HCT116 (cell line): ENCODE data around the gene ZNF763.

Source experiments
- CEBPB ChIP-seq: IDR thresholded peaks from 2 replicates; pipeline ENCODE4 v1.6.1; 2012; ENCODE audit warnings: low read depth
- EZH2 ChIP-seq: fragments of 200-600 bp; sonication (generic); IDR thresholded peaks from 2 replicates; pipeline ENCODE4 v1.6.1; 2017; ENCODE audit warnings: antibody characterized with exemption, mixed run types
- JUND ChIP-seq: IDR thresholded peaks from 2 replicates; pipeline ENCODE4 v1.6.1; 2012
- POLR2A ChIP-seq: IDR thresholded peaks from 2 replicates; pipeline ENCODE4 v1.7.0; 2011; ENCODE audit warnings: borderline replicate concordance; ENCODE audit not compliant: insufficient read depth, insufficient read length; ENCODE audit errors: extremely low read depth
- RAD21 ChIP-seq: IDR thresholded peaks from 2 replicates; pipeline ENCODE4 v1.6.1; 2012; ENCODE audit warnings: low read depth, mild to moderate bottlenecking
- SIN3A ChIP-seq: IDR thresholded peaks from 2 replicates; pipeline ENCODE4 v1.6.1; 2012; ENCODE audit warnings: low read depth
- SRF ChIP-seq: IDR thresholded peaks from 2 replicates; pipeline ENCODE4 v1.6.1; 2012; ENCODE audit warnings: low read depth
- ZFX ChIP-seq: fragments of 450-650 bp; IDR thresholded peaks from 2 replicates; pipeline ENCODE4 v1.6.1; 2017
- ZNF274 ChIP-seq: fragments of 200-500 bp; sonication (Bioruptor generic); IDR thresholded peaks from 2 replicates; pipeline ENCODE4 v1.6.1; 2014; ENCODE audit warnings: mild to moderate bottlenecking, low read depth, low read length, inconsistent platforms
- TF ChIP-seq, protein P1 (sequence below), 3 experiments: fragments of 200-600 bp in 1 of 3; sonication (generic) in 1 of 3; IDR thresholded peaks in 2 of 3; conservative IDR thresholded peaks in 1 of 3; 2 replicates each; pipeline ENCODE4 v1.5.1; 2012 to 2017; ENCODE audit warnings: low read depth in 2 of 3, low read length in 2 of 3, antibody characterized with exemption in 1 of 3, borderline replicate concordance in 1 of 3, control low read depth in 1 of 3, mild to moderate bottlenecking in 1 of 3, mixed read lengths in 1 of 3, mixed run types in 1 of 3, moderate library complexity in 1 of 3; ENCODE audit not compliant: insufficient read depth in 1 of 3
- TF ChIP-seq, protein P2 (sequence below): IDR thresholded peaks from 2 replicates; pipeline ENCODE4 v1.6.1; 2011; ENCODE audit warnings: mild to moderate bottlenecking, low read length, moderate library complexity; ENCODE audit not compliant: insufficient replicate concordance; ENCODE audit errors: extremely low read depth

DNA sequence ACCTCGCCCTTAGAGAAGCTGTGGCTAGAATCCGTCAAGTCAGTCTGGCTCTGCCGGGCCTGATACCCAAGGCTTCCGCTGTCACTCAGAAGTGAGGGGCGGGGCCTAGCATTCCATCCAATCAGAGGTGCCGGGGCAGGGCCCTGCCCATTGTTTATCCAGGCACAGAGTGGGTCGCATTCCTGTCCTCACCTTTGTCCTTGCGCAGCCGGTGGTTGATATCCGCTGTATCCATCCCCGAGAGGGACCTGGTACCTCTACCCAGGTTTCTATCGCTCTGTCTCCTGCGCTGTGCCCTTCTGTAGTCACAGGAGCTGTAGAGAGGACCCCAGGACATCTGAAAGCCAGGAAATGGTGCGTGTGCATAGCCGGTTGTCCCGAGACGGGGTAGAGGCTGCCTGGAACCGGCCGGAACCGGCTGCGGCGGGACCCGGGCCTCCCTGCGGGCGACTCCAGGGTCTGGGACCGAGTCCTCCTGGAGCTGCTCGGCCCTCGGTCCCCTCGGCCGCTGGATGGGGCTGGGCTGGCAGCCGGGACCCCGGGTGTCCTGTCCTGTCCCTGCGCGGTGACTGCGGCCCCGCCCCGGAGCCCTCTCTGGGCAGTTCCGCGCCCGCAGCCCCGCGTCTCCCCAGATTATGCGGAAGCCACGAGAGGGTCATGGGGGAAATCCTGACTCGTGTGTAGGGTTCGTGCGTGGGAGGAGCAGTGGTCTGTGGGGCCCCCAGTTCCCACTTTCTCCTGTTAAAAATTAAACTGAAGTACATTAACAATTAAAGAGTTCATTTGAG lies at the start of gene ZNF763:
- TF ChIP-seq EZH2 (no peak), POLR2A (no peak), SIN3A (no peak), SRF (no peak), CEBPB (no peak), ZNF274 (no peak), RAD21 (no peak), ZFX (no peak), JUND (no peak)
- TF ChIP-seq, protein P1, sequence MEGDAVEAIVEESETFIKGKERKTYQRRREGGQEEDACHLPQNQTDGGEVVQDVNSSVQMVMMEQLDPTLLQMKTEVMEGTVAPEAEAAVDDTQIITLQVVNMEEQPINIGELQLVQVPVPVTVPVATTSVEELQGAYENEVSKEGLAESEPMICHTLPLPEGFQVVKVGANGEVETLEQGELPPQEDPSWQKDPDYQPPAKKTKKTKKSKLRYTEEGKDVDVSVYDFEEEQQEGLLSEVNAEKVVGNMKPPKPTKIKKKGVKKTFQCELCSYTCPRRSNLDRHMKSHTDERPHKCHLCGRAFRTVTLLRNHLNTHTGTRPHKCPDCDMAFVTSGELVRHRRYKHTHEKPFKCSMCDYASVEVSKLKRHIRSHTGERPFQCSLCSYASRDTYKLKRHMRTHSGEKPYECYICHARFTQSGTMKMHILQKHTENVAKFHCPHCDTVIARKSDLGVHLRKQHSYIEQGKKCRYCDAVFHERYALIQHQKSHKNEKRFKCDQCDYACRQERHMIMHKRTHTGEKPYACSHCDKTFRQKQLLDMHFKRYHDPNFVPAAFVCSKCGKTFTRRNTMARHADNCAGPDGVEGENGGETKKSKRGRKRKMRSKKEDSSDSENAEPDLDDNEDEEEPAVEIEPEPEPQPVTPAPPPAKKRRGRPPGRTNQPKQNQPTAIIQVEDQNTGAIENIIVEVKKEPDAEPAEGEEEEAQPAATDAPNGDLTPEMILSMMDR (IDR thresholded peaks at IDR 0.05 in 2 of 3, conservative IDR thresholded peaks at IDR 0.05 in 1 of 3; ENCODE audit: borderline replicate concordance in 1 of 3, insufficient read depth in 1 of 3, low read depth in 2 of 3, low read length in 2 of 3), result no peak
- TF ChIP-seq, protein P2, sequence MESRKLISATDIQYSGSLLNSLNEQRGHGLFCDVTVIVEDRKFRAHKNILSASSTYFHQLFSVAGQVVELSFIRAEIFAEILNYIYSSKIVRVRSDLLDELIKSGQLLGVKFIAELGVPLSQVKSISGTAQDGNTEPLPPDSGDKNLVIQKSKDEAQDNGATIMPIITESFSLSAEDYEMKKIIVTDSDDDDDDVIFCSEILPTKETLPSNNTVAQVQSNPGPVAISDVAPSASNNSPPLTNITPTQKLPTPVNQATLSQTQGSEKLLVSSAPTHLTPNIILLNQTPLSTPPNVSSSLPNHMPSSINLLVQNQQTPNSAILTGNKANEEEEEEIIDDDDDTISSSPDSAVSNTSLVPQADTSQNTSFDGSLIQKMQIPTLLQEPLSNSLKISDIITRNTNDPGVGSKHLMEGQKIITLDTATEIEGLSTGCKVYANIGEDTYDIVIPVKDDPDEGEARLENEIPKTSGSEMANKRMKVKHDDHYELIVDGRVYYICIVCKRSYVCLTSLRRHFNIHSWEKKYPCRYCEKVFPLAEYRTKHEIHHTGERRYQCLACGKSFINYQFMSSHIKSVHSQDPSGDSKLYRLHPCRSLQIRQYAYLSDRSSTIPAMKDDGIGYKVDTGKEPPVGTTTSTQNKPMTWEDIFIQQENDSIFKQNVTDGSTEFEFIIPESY, result no peak
